DMS 273 treated with DMSO at 0.1 percent for 48 hours (cell line): ENCODE results near the gene MRPS11.
"Not testable (repeated sequence)": the region's sequence is repeated elsewhere in the genome, so short reads cannot be mapped to it uniquely, and the experiment has no call there.

Experiments used
- DNase-seq: peaks from one replicate; lab custom pipeline; 2025; lab: John Stamatoyannopoulos, UW

The MRPS11 gene

GRCh38 chr15:88490036-88490435 is 22.5 kb downstream of the MRPS11 start:
- DNase-seq, result no peak

- DNase-seq, result no peak
These were observed 23.6 kb downstream of the MRPS11 start for GRCh38 chr15:88491158-88491557.

- DNase-seq, result peak; percentile 48
These were observed 26.3 kb downstream of the MRPS11 start for GRCh38 chr15:88493844-88494243.

- DNase-seq, result peak; percentile 77
These were observed 29.7 kb downstream of the MRPS11 start for GRCh38 chr15:88497109-88497765.

GRCh38 chr15:88498996-88499395 is 31.5 kb downstream of the MRPS11 start:
- DNase-seq, result peak; percentile 93

GRCh38 chr15:88504445-88504844 is 36.9 kb downstream of the MRPS11 start:
- DNase-seq, result no peak

- no peak for DNase-seq
These were observed 38.2 kb downstream of the MRPS11 start for GRCh38 chr15:88505721-88506120.

- no peak for DNase-seq
These were observed 39.1 kb downstream of the MRPS11 start for GRCh38 chr15:88506628-88507027.

GRCh38 chr15:88509321-88509720 is 41.8 kb downstream of the MRPS11 start:
- DNase-seq, result no peak

- DNase-seq, result no peak
These were observed 42.5 kb downstream of the MRPS11 start for GRCh38 chr15:88509964-88510363.

- no peak for DNase-seq
These were observed 43.7 kb downstream of the MRPS11 start for GRCh38 chr15:88511161-88511560.

- DNase-seq, result peak; percentile 50
These were observed 44.6 kb downstream of the MRPS11 start for GRCh38 chr15:88512078-88512477.

- no peak for DNase-seq
These were observed 45.1 kb downstream of the MRPS11 start for GRCh38 chr15:88512601-88513000.

GRCh38 chr15:88513195-88513594 is 45.7 kb downstream of the MRPS11 start:
- DNase-seq, result no peak

- DNase-seq, result no peak
These were observed 51.4 kb downstream of the MRPS11 start for GRCh38 chr15:88518903-88519302.

GRCh38 chr15:88524094-88524493 is 56.6 kb downstream of the MRPS11 start:
- DNase-seq, result not testable (repeated sequence)

- no peak for DNase-seq
These were observed 57.9 kb downstream of the MRPS11 start for GRCh38 chr15:88525418-88525817.

- DNase-seq, result no peak
These were observed 58.9 kb downstream of the MRPS11 start for GRCh38 chr15:88526247-88526879.

GRCh38 chr15:88529021-88529630 is 61.6 kb downstream of the MRPS11 start:
- no peak for DNase-seq
